ENCODE results near the gene MOK. TPM values are rescaled to one million over a fixed set of nuclear protein-coding genes. Genes with fewer than 3 reads are reported as not detected.
A peak's percentile ranks its signal among the peaks of the same experiment; 100 is the strongest.

Gene MOK
- total RNA-seq, 1 donor from 2014 or later: 10.8 TPM

DNA sequence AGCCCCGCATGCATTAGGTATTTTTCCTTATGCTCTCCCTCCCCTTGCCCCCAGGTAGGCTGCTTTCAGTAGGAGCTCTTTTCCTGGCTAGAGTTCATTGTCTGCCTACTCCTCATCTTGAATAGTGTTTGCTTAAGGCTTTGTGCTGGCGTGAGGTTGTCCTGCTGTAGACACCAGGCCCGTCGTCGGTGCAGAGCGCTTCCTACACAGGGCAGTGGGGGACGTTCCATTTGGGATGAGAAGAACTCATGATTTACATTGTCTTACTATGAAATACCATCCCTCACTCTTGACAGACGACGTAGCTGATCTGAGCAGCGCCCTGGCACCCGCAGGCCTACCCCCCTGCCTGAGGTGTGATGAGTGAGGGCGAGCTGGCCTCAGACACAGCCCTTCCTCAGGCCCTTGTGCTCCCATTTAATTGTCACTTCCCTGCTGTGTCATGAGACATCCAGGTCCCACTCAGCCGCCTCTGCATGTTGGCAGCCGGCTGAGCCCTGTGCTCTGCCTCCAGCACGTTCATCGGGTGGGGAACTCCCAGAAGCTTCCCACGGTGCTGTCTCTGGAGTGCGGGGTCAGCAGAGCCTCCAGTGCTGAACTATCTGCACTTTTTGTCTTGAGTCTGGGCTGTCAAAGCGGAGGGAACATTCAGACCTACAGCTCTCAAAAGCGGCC is 89.3 kb downstream of the MOK start:
- ATAC-seq (ENCODE audit: poor library complexity): peak; percentile 80
- intact Hi-C loops (cut with DNase I): no loop called here
- DNase-seq: peak; percentile 68

DNA sequence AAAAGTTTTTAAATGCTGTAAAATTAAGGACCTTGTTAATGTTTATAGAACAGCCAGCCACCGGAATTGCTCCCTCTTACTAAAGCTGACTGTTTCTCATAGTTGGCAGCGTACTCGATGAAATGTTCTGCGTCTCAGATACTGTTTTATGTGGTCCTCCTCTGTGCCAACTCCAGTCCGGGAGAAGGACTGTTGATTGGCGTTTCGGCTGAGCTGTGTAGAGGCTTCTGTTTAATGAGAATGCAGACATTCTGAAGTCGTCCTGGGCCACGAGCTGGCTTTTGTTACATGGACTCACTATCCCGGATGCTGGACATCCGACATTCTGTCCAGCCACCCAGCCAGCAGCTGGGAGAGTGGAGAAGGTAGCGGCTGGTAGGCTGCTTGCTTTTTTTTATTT is 89.9 kb downstream of the MOK start:
- intact Hi-C loops (cut with DNase I): no loop called here
- no peak for DNase-seq

DNA sequence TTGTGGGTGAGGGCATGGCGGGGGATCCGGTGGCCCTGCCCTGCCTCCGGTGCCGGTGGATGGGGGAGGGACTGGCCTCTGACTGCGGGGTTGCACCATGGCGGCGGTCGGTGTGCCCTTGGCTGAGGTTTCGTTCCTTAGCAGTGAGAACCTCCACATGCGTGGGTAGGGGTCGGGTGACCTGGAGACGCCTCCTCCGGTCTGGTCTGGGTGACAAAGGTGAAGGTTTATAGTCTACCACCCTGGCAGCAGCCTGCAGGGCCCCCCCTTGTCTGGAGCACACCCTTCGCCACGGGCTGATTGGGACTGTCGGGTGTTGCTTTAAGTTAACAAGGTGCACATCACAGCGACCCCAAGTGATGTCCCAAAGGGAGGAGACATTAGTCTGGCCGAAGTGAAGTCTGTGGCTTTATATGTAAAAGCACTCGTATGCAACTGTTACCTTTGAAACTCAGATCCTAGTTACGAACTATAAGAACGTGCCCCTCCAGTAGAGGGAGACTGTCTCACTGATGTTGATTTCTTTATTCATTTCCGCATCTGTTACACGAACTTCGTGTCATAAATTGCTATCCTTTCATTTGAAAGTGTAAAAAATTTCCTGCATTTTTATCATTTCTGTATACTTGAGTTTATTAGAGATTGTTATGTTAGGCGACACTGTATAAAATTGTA is 90.8 kb downstream of the MOK start:
- ATAC-seq (ENCODE audit: poor library complexity): no peak
- intact Hi-C loops (cut with DNase I): no loop called here
- no peak for DNase-seq

More for the DNA sequence above, 89.9 kb downstream of the MOK start:
- ATAC-seq (ENCODE audit: poor library complexity): peak; percentile 78

DNA sequence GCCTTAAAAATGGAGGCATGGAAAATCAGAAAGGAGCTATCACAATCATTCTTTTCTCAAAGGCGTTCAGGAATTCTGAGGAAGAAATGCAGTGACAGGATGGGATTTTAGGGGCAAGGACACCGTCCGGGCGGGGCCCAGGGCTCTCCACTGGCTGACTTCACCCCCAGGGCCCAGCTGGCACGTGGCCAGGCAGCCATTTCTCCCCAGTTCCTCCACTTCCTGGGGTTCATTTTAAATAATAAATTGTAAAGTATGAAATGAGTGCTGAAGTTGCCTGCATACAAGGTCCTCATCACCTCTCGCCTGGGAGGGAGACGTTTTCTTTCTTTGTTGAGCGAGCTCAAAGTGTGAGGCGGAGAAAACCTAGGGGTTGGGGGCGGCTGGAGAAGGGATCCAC is 91.5 kb downstream of the MOK start:
- intact Hi-C loops (cut with DNase I): no loop called here
- DNase-seq (no peak), ATAC-seq (ENCODE audit: poor library complexity) (no peak)

DNA sequence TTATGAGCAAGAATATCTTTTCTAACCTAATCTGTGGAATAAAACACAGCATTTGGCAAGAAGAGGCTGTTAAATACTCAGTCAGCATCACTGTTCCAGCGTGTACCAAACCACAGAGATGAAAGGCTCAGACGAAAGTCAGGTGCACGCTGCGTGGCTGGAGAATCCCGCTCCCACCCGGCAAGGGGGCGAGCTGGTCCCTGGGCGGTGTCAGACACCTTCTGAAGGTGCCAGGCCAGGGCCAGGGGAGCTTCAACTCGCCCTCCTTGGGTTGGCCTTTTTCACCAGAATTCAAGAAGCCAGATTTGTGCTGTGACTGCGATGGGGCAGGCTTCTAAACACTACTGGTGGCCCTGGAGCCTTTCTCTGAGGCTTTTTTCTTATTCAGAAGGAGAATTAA is 92.1 kb downstream of the MOK start:
- ATAC-seq (ENCODE audit: poor library complexity) (no peak), DNase-seq (no peak)
- intact Hi-C loops (cut with DNase I): no loop called here

DNA sequence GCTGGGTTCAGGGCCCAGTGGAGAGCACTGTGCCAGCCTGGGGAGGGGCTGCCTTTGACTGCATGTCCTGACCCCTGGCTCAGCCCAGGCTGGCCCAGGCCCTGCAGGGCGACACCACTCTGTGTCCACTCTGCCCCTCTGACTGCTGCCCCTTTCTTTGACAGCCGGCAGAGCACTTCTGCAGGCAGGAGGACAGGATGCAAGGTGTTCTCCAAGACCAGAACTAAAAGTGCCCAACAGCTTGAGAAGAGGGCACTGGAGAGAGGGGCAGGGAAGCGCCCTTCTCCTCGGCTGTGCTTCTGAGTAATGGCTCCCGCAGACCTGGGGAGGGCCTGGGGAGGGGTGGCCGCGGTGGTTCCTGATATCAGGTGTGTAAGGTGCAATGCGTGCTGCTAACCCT is 92.6 kb downstream of the MOK start:
- ATAC-seq (ENCODE audit: poor library complexity) (no peak), DNase-seq (no peak)
- intact Hi-C loops (cut with DNase I): no loop called here

DNA sequence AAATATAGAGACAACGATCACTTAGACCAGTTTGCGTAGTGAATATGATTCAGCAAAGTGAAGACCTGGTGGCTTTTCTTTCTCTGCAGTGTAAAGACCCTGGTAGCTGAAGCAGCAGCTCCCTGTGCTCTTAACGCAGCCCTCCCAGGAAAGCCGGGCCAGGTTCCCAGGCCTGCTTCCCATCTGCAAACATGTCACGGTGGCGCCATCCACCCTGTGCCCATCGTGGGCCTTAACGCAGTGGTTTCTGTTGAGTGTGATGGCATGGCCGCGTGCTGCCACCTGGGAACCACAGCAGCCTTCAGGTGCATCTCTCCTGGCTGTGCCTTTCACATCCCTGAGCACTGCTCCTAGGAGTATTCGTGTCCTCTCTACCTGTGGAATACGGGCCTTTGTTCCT is 93.7 kb downstream of the MOK start:
- no peak for DNase-seq
- intact Hi-C loops (cut with DNase I): no loop called here
- ATAC-seq (ENCODE audit: poor library complexity): no peak

DNA sequence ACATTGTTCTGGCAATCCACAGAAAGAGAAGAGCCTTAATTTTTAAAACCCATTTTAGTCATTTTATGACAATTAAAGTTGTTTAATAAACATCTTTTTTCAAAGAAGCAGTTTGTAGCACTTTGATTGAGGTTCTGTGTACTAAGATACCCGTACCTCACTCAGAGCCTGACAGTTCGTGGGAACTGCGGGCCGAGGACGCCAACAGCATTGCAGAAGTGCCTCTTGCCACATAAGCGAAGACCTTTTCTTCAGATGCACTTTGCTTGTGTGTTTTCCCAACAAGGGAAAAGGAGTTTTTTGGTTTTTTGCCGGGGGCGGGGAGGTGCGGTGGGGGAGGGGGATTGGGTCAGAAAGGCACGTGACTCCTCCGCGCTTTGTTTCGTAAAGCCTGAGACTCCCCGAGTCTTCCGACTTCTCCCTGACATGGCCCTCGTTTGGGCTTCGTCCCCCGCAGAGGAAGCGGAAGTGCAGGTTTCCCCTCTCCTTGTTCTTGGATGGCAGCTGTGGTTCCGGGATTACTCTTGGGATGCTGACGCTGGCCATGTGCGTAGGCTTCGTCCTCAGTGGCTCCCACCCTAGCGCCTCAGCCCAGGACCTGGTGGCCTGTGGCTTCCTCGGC is 94.4 kb downstream of the MOK start:
- ATAC-seq (ENCODE audit: poor library complexity): no peak
- DNase-seq: no peak
- intact Hi-C loops (cut with DNase I): no loop called here

DNA sequence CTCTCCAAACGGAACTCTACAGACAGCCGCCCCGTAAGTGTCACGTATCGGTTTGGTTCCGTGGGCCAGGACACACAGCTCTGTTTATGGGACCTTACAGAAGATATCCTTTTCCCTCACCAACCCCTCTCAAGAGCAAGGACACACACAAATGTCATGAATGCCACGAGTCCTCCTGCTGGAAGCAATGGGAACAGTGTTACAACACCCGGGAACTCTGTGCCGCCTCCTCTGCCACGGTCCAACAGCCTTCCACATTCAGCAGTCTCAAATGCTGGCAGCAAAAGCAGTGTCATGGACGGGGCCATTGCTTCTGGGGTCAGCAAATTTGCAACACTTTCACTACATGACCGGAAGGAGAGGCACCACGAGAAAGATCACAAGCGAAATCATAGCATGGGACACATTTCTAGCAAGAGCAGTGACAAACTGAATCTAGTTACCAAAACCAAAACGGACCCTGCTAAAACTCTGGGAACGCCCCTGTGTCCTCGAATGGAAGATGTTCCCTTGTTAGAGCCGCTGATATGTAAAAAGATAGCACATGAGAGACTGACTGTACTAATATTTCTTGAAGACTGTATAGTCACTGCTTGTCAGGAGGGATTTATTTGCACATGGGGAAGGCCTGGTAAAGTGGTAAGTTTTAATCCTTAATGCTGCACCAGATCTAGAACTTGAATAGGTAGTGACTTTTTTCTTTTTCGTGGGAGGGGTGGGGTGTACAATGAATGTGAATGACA is 95.6 kb downstream of the MOK start:
- intact Hi-C loops (cut with DNase I): loop anchor here (10.0 kb wide), 1 partner anchor 55 kb away; no protein-coding TSS in a partner anchor

DNA sequence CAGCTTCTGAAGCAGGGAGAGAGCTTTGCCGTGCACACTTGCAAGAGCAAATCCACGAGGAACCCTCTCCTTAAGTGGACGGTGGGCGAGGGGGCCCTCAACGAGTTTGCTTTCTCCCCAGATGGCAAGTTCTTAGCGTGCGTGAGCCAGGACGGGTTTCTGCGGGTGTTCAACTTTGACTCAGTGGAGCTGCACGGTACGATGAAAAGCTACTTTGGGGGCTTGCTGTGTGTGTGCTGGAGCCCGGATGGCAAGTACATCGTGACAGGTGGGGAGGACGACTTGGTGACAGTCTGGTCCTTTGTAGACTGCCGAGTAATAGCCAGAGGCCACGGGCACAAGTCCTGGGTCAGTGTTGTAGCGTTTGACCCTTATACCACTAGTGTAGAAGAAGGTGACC is 96.2 kb downstream of the MOK start:
- ATAC-seq (ENCODE audit: poor library complexity) (peak; percentile 5), DNase-seq (no peak)
- intact Hi-C loops (cut with DNase I): loop anchor here (10.0 kb wide), 1 partner anchor 54 kb away; no protein-coding TSS in a partner anchor

More for the DNA sequence above, 95.6 kb downstream of the MOK start:
- ATAC-seq (ENCODE audit: poor library complexity) (peak; percentile 84), DNase-seq (no peak)

DNA sequence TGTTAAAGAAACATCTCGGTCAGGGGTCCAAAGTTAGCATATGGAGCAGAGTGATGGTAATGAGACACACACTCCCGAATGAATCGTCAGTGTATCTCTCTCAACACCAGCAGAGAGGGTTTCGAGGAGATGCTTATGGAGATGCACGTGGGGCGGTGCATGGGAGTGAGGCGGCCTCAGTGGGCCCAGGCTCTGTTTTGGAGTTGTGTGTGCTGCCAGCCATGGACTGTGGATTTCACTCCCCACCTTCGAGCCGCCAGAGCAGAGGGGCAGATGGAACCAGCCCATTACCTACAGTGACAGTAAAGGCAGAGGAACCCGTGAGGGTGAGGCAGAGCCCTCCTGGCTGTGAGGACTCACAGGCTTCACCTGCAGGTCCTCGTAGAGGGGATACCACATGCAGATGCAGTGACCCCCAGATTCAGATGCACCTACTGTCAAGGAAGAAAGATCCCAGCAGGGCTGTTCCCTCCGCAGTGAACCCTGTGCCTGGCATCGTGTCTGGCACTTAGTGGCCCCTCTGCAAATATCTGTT is 97.1 kb downstream of the MOK start:
- DNase-seq (no peak), ATAC-seq (ENCODE audit: poor library complexity) (no peak)
- intact Hi-C loops (cut with DNase I): loop anchor here (10.0 kb wide), 1 partner anchor 53 kb away; no protein-coding TSS in a partner anchor

DNA sequence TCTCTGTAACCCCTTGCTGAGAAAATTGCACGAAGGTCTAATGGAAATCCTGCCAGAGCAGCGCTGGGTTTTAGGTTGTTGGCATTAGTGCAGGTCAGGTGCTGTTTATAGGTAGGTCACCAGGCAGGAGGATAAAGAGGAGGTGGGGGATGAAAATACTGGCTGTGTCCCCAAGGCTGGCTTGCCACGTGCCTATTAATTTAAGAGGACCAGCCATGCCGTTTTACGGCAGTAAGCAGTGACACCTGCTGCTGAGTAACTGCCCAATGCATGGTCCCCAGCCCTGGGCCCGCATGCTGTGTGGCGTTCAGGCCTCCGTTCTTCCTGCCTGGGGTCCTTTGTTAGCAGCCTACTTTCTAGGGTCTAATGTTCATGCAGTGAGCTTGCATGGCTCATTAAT is 98.0 kb downstream of the MOK start:
- intact Hi-C loops (cut with DNase I): loop anchor here (10.0 kb wide), 1 partner anchor 52 kb away; no protein-coding TSS in a partner anchor
- ATAC-seq (ENCODE audit: poor library complexity): peak; percentile 28
- DNase-seq: no peak

DNA sequence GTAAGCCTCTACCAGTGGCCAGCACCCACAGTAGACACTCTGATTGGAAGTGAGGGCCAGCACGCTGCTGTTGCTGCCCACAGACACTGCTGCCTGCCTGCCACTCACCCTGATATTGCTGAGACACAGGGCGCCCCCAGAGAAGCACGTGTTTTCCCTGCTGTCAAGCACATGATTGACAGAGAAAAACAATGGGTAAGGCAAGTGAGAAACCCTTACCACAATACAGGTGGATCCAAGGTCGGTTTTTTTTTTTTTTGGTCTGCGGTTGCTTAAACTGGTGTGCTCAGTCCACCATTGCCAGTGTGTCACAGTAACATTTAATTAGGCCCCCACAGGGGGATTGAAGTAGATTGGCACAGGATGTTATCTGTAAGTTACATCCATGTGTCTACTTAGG is 99.4 kb downstream of the MOK start:
- DNase-seq: no peak
- ATAC-seq (ENCODE audit: poor library complexity): no peak
- intact Hi-C loops (cut with DNase I): loop anchor here (10.0 kb wide), 1 partner anchor 51 kb away; no protein-coding TSS in a partner anchor

DNA sequence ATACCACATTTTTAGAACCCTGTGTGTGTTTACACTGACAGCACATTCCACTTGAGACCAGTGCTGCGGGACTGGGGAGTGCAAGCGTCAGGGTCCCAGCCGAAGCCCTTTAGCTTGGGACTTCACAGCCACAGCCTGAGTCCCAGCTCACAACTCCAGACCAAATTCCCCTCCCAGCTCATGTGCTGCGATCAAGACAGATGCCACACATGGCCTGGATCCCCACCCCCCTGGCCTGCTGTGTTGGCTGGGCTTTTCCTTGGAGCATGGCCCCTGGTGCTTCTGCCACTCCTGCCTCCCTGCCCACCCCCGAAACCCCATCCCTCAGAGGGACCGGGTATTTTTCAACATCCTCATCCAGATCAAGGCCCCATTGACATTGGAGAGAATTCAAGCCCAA is 101.6 kb downstream of the MOK start:
- intact Hi-C loops (cut with DNase I): loop anchor here (10.0 kb wide), 1 partner anchor 49 kb away; no protein-coding TSS in a partner anchor
- DNase-seq (no peak), ATAC-seq (ENCODE audit: poor library complexity) (no peak)

DNA sequence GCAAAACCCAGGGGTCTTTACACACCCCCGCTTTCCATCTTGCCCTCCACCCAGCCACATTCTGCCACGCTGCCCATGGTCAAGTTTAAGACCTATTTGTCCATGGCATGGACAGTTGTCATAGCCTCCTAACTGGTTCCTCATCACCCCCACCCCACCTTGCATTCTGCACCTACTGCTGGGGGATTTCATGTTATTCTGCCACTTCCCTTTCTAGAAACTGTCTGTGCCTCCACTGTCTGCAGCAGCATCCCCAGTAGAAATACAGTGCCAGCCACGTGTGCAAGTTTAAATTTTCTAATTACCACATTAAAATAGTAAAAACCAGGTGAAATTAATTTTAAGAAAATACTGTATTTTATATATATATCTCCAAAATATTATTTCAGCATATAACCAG is 102.0 kb downstream of the MOK start:
- ATAC-seq (ENCODE audit: poor library complexity): no peak

DNA sequence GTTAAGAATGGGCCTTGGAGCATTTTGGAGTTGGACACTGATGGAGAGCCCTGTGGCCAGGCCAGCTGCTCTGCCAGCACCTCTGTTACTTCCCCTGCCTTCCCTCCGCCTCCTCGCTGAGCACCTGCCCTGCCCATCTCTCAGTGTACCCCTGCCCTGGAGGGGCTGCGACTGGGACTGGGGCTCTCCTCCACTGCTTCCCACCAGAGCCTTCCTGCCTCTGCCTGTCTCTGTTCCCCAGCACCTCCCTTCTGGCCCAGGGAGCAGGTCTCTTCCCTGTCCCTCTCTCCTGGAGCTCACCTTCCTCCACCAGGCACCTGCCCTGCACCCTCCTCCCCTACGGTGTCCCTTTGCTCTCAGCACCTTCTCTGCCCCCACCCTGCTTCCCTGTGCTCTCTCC is 103.2 kb downstream of the MOK start:
- no peak for ATAC-seq (ENCODE audit: poor library complexity)
- no peak for DNase-seq
- intact Hi-C loops (cut with DNase I): loop anchor here (10.0 kb wide), 1 partner anchor 47 kb away; no protein-coding TSS in a partner anchor

More for the DNA sequence above, 102.0 kb downstream of the MOK start:
- DNase-seq: no peak
- intact Hi-C loops (cut with DNase I): loop anchor here (10.0 kb wide), 1 partner anchor 48 kb away; no protein-coding TSS in a partner anchor

DNA sequence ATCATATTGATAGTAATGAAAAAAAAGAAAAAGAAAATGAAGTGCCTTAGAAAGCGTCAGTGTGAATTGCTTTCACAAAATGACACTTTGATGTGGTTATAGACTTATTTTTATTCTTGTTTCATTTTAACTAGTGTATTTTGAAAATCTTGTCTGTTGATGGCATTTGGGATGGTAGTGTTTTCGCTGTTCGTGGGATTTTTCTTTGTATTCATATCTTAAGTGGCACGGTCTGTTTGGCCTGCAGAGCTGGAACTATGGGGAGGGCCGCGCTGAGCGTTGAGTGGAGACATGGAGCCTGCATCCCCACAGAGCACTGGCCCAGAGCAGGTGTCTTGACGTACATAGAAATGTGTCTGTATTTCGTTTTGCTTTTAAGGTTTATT is 103.6 kb downstream of the MOK start:
- intact Hi-C loops (cut with DNase I): loop anchor here (10.0 kb wide), 1 partner anchor 47 kb away; no protein-coding TSS in a partner anchor
- DNase-seq (no peak), ATAC-seq (ENCODE audit: poor library complexity) (no peak)

DNA sequence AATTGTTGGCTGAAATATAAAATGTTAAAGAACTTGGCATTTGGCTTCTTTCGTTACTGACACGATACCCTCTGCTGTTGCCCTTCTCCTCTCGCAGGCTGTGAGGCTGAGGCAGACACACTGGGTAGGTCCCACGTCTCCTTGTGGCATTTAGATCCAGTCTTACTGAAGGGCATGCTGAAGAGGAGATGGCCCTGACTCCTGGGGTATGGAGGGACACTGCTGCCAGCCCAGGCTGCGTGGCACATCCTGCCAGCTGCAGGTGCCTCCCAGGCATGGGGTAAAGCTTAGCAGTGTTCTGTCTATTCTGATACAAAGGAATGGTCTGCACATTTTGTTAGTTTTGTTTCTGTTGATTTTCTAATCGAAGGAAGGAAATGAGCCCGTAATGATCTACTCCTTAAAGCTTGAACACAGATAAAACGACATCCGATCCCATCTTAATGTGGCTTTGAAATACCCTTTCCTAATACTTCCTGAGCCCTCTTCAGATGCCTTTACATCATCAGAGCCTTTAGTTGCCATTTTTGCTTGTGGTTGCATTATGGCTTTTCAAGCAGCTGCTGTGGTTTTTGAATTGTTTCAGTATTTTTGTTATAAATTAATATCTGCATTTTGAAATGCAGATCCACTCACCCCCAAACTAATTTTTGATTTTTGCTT is 104.1 kb downstream of the MOK start:
- intact Hi-C loops (cut with DNase I): loop anchor here (10.0 kb wide), 1 partner anchor 46 kb away; no protein-coding TSS in a partner anchor
- DNase-seq (no peak), ATAC-seq (ENCODE audit: poor library complexity) (peak; percentile 43)

Measured in Right ventricle myocardium superior (tissue), 1 donor.